Measurements from ENCODE around the gene RALGAPA2. TPM values are rescaled to one million over a fixed set of nuclear protein-coding genes. Genes with fewer than 3 reads are reported as not detected.

RALGAPA2 gene
- total RNA-seq, 1 experiment from 2014 or later: 18.2 TPM

DNA sequence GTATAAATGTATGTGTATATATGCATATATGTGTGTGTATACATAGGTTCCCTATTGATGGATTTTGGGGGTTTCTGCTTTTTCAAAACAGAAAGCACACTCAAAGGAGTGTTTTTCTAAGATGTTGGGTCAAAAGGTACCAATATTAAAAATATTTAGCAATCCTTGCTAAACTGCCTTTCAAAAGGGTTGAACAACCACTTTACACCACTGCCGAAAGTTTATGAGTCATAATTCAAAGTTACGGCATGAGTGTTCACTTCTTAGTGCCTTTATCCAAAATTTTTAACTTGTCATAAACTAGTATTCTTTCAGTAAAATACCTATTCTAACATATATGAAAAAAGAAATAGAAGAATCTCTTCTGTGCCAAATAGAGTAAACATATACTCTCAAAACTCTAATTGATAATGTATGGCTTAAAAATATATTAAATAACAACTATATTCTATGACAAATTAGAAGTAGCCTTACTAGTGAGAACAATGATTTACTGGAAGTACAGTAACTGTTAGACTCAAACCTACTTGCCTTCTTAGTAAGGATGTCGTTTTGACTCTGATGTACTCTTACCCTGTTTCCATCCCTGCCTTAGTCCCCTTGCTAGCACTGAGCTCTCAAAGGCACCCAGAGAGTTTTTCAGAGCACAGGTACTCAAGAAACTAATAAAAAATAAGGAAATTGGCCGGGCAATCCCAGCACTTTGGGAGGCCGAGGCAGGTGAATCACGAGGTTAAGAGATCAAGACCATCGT is 208.5 kb downstream of the RALGAPA2 start:
- POLR2A ChIA-PET: no interaction called here
- Mint-ChIP-seq H3K4me1 (peaks cover 11% of the 10 kb centered on the region), H3K27me3 (ENCODE audit: low read depth) (no peaks in the 10 kb centered on the region), H3K36me3 (peaks cover 18% of the 10 kb centered on the region), H3K9me3 (no peaks in the 10 kb centered on the region), H3K4me3 (no peak overlapping the region), H3K27ac (no peak overlapping the region)
- TF ChIP-seq ZNF532 (CRISPR knock-in tag; IDR thresholded peaks at IDR 0.05; ENCODE audit: borderline replicate concordance) (no peak), AFF4 (CRISPR knock-in tag; IDR thresholded peaks at IDR 0.05; ENCODE audit: borderline replicate concordance) (no peak), CREB1 (CRISPR knock-in tag; IDR thresholded peaks at IDR 0.05) (no peak), ATF1 (CRISPR knock-in tag; IDR thresholded peaks at IDR 0.05) (no peak), SP1 (CRISPR knock-in tag; conservative IDR thresholded peaks at IDR 0.05) (no peak), MYBL2 (CRISPR knock-in tag; IDR thresholded peaks at IDR 0.05) (no peak), TP53 (CRISPR knock-in tag; IDR thresholded peaks at IDR 0.05) (no peak), FOXJ3 (CRISPR knock-in tag; IDR thresholded peaks at IDR 0.05; ENCODE audit: borderline replicate concordance) (no peak), JAZF1 (CRISPR knock-in tag; IDR thresholded peaks at IDR 0.05) (no peak), NR1H2 (CRISPR knock-in tag; IDR thresholded peaks at IDR 0.05) (no peak), ZNF121 (CRISPR knock-in tag; IDR thresholded peaks at IDR 0.05) (no peak), ZNF396 (CRISPR knock-in tag; IDR thresholded peaks at IDR 0.05; ENCODE audit: borderline replicate concordance) (no peak), GRHL2 (CRISPR knock-in tag; IDR thresholded peaks at IDR 0.05; ENCODE audit: insufficient replicate concordance, severe bottlenecking) (no peak), RORB (CRISPR knock-in tag; IDR thresholded peaks at IDR 0.05) (no peak), ZBTB21 (CRISPR knock-in tag; IDR thresholded peaks at IDR 0.05; ENCODE audit: borderline replicate concordance) (no peak), PREB (CRISPR knock-in tag; IDR thresholded peaks at IDR 0.05; ENCODE audit: borderline replicate concordance) (no peak)
- TF ChIP-seq, protein P1, sequence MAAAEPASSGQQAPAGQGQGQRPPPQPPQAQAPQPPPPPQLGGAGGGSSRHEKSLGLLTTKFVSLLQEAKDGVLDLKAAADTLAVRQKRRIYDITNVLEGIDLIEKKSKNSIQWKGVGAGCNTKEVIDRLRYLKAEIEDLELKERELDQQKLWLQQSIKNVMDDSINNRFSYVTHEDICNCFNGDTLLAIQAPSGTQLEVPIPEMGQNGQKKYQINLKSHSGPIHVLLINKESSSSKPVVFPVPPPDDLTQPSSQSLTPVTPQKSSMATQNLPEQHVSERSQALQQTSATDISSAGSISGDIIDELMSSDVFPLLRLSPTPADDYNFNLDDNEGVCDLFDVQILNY (CRISPR knock-in tag; IDR thresholded peaks at IDR 0.05): no peak
- TF ChIP-seq, protein P2, sequence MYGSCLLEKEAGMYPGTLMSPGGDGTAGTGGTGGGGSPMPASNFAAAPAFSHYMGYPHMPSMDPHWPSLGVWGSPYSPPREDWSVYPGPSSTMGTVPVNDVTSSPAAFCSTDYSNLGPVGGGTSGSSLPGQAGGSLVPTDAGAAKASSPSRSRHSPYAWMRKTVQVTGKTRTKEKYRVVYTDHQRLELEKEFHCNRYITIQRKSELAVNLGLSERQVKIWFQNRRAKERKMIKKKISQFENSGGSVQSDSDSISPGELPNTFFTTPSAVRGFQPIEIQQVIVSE (CRISPR knock-in tag; IDR thresholded peaks at IDR 0.05; ENCODE audit: borderline replicate concordance): no peak
- DNase-seq (ENCODE audit: low spot score) (no peak), ATAC-seq (no peak)
- CTCF ChIA-PET: interaction anchor here (0.7 to 1.2 kb wide), 2 partner anchors 30 to 420 kb away, joined by 3 read pairs; no protein-coding TSS in a partner anchor
